GM19193 (cell line): ENCODE data around the gene MRPL40.

Experiments
- POLR2A ChIP-seq: IDR thresholded peaks from 4 replicates; pipeline ENCODE4 v1.6.1; 2011; ENCODE audit not compliant: insufficient read depth, insufficient read length; ENCODE audit errors: extremely low read depth

MRPL40 gene

DNA sequence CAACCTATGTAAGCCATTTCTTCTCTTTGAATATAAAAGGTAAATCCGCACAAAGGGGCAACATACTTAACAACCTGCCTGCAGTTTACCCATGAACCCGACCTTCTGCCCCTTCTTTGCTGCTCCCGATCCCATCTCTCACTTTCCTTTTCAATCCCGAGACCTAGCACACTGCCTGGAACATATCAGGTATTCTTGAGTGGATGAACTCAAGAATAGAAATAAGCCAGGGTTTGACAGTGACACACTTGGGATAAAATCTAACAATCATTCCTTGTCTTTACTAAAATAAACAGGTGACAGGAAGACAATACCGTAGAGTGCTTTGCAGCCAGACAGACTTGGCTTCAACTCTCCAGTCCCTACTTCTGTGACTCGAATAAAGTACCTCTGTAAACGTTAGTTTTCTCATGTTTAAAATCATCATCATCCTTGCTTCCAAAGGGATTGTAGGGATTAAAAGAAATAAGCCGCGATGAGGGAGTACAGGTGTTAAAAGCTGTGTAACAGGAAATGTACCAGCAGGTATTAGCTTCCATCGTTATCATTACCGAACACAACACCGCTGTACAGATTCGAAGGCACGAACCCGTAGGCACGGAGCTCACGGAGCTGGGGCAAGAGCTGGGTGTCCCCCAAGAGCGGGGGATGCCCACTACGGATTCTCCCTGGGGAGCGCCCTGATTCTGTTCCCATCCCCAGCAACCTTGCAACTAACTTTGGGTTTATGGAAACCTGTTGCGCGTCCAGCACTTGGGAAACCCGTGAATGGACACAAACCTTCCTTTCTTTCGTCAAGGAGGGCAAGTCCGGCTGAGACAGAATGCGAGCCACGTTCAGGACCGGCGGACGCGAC is 45.9 kb downstream of the MRPL40 start:
- no peak for TF ChIP-seq POLR2A

DNA sequence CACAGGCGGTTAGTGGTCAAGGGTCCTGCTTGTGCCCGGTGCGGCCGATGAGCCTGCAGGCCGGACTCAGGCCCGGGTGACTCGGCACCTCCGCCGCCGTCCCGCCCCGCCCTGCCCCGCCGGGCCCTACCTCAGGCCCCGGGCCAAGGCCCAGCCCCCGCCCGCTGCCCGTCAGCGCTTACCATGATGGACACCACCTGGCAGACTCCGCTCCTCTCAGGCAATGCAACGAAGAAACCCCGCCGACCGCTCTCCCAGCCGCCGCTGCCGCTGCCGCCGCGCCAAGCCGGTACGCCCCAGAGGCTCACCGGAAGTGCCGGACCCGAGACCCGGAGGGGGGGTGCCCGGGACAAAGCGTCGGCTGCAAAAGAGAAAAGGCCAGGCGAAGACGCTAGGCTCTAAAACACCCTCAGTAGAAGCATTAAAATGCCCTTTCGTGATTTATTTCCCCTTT is 46.6 kb downstream of the MRPL40 start, which contains the start of gene UFD1:
UFD1 (minus strand) TSS at position 293 of the 454 bp plus-strand sequence; CDS start at position 185, 108 bp downstream.
- TF ChIP-seq POLR2A = peak; percentile 67

- peak; percentile 72 for TF ChIP-seq POLR2A
Observed at GRCh38 chr22:19479355-19480172, 47.2 kb downstream of the MRPL40 start, which contains the start of gene CDC45. Gene CDC45 (plus strand): TSS chr22:19479920. CDS start chr22:19479969, 49 bp downstream.

- no peak for TF ChIP-seq POLR2A
Observed at GRCh38 chr22:19480173-19480568, 47.8 kb downstream of the MRPL40 start.

GRCh38 chr22:19480789-19481188 is 48.4 kb downstream of the MRPL40 start:
- no peak for TF ChIP-seq POLR2A

GRCh38 chr22:19482297-19482696 is 50.0 kb downstream of the MRPL40 start:
- no peak for TF ChIP-seq POLR2A

- TF ChIP-seq POLR2A = no peak
Observed at GRCh38 chr22:19483481-19484244, 51.3 kb downstream of the MRPL40 start.
